GM20000 (cell line): ENCODE results near the gene COMT.

Experiments used
- DNase-seq: peaks from one replicate; pipeline ENCODE4 v3.0.0; 2012; ENCODE audit warnings: low spot score
- CTCF ChIP-seq: IDR thresholded peaks from 2 replicates; pipeline ENCODE4 v1.5.1; 2012; ENCODE audit warnings: mild to moderate bottlenecking, control low read depth; ENCODE audit errors: extremely low read depth, missing control alignments

COMT gene

DNA sequence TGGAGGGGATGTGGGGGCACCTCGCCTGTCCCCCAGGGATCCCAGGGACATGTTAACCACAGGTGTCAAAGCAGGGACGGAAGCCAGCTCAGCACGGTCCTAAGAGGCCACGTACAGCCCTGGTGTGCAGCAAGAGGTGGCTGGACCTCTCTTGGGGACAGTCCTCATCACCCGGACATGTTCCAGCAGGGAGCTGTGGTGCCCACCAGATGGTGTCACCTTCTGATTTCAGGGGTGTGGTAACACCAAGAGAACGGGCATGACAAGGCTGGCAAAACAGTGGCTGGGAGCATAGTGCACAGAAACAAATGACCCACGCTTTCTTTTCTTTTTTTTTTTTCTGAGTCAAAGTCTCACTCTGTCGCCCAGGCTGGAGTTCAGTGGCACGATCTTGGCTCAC is 25.6 kb upstream of the COMT start:
- no peak for TF ChIP-seq CTCF
- no peak for DNase-seq

DNA sequence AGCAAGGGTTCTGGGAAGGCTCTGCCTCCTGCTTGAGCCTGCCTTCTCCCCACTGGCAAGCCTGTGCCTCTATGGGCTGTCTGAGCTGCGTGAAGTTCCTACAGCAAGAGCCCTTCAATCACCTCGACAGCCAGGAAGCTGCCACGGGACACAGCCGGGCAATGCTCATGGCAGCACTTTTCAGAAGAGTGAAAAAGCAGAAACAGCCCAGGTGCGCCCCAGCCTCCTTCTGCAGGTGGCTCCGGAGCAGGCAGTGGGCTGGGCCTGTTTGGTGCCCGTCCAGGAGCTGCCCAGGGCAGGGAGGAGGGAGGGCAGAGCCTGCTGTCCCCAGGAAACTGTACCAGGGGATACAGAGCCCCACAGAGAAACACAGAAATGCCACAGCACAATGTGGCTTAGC is 24.6 kb upstream of the COMT start:
- no peak for DNase-seq
- TF ChIP-seq CTCF, result no peak

DNA sequence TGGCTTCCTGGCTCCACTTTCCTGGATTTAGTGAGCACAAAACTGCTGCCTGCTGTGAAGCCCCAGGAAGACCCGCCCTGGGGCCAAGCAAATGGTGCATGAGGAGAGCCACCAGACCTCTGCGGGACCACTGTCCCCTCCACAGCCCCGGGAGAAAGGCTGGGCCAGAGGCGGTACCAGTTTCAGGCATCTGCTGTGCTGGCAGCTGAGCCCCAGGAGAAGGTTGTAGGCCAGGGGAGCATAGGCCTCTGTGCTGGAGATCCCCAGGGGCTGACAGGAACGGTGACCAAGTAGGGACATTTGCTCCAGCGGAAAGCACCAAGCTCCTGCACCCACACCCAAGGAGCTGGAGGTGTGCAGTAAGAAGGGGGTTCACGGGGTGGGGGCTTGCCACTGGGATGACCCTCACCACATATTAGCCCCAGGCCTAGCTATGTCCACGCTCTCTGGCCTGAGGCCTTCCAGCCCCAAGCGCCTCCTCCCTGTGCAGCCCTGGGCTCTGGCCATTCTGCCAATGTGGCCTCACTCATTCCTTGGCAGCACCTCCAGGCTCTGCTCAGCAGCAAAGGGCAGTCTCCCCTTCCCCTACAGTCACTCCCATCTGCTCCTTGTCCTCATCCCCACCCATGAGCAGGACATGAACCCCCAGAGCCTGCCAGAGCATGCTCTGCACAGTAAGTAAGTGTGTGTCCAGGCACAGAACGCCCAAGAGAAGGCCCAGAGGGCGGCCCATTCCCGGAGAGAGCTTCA is 24.0 kb upstream of the COMT start:
- no peak for DNase-seq
- no peak for TF ChIP-seq CTCF

DNA sequence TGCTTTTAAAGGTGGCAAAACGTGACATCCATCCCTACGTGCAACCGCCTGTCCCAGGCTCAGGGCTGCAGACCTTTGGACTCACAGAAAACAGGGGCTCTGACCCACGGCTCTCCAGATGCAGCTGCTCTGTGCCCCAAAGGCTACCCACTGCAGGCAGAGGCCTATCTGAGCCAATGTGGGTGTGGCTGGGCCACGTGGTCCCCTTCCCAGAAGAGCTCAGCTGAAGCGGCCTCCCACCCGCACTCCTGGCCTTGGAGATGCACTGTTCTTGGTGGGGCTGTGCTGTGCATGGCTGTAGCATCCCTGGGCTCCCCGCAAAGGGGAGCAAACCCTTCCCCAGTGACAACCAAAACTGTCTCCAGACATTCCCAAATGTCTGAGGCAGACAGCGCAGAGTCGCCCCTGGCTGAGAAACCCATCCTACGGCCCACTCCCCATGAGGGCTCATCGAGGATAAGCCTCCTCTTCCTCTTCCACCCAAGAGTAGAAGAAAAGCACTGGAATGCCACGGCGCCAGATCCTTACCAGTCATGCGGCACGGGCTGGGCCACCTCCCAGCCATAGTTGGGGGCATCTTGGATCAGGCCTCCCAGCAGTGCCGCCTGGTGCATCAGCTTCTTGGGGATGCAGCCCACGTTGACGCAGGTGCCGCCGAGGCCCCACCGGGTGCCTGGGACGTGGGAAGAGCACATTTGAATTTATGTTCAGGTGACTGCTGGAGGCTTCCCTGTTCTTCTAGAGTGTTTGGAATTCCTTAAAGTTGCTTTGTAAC is 23.1 kb upstream of the COMT start:
- no peak for DNase-seq
- no peak for TF ChIP-seq CTCF

DNA sequence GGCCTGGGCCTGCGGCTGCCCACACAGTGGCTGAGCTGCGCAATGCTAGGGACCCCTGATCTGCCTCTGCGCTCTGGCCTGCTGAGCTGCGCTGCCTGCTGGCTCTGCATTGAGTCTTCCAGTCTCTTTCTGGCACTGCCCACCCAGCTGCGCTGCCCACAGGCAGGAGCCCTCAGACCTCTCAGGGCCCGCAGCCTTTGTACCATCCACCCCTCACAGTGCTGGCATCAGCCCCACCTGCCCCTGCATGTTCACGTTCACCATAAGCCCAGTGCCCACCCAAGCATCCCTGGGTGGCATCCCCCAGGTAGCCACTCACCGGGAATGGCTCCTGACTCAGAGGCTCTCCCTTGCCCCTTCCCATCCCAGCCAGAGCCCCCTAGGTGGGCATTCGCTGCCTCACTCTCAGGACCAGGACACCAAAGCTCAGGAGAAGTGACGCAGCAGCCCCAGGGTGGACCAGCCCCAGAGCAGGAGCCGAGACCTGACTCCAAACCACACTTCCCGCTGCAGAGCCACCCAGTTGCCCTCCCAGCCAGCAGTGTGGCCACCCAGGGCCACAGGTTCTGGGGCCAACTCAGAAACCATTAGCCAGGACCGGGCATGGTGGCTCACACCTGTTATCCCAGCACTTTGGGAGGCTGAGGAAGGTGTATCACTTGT is 21.7 kb upstream of the COMT start:
- no peak for TF ChIP-seq CTCF
- DNase-seq, result no peak

DNA sequence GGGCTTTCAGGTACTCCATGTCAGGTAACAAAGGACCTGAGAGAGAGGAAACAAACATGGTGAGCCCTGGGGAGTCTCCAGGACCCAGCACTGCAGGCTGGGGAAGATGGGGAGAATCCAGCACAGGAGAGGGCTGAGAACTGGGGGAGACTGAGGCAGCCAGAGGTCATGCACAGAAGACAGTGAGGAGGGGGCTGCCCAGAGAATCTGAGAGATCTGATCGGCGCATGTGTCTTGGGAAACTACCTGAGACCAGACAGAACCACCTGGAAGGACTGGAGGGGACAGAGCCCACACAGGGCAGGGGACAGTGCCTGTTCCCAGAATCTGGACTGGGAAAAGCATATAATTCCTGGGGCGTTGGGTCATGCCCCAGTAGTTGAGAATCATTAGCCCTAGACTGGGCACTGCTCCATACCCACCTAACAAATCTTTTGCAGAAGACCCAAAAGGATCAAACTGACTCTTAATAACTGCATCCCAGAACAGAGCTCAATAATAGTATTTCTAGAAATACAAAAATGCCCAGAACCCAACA is 20.0 kb upstream of the COMT start:
- no peak for TF ChIP-seq CTCF
- DNase-seq, result no peak
